Left lung (tissue), 10 donors: Measurements from ENCODE around the gene FGF14. TPM values are rescaled to one million over a fixed set of nuclear protein-coding genes. Genes with fewer than 3 reads are reported as not detected.
A peak's percentile ranks its signal among the peaks of the same experiment; 100 is the strongest.

Experiments
- ATAC-seq: fragments of 200-7000 bp; cut with Tn5 transposase; one replicate; pipeline ENCODE4 v1.9.1; 2020; ENCODE audit warnings: moderate library complexity
- DNase-seq, 4 donors: peaks; one replicate each; pipeline ENCODE4 v3.0.0-alpha.2; 2013 to 2020
- H3K27ac ChIP-seq, 2 donors: fragments of 200-600 bp; sonication (generic) in 1 of 2; one replicate each; pipeline versions ENCODE4 v1.5.0 to v1.8.0; 2020 to 2021
- H3K27me3 ChIP-seq, 2 donors: fragments of 200-600 bp; sonication (generic) in 1 of 2; one replicate each; pipeline versions ENCODE4 v1.5.0 to v1.8.0; 2020 to 2021
- H3K36me3 ChIP-seq, 2 donors: fragments of 200-600 bp; sonication (generic) in 1 of 2; one replicate each; pipeline versions ENCODE4 v1.5.0 to v1.8.0; 2020 to 2021
- H3K4me1 ChIP-seq, 2 donors: fragments of 200-600 bp; one replicate each; pipeline ENCODE4 v1.8.0; 2021
- H3K4me3 ChIP-seq, 2 donors: fragments of 200-600 bp; sonication (generic) in 1 of 2; one replicate each; pipeline versions ENCODE4 v1.5.0 to v1.8.0; 2020 to 2021; ENCODE audit warnings: mild to moderate bottlenecking in 1 of 2
- H3K9me3 ChIP-seq, 2 donors: fragments of 200-600 bp; sonication (generic) in 1 of 2; one replicate each; pipeline versions ENCODE4 v1.5.0 to v1.8.0; 2020 to 2021
- CTCF ChIP-seq, 2 donors: fragments of 200-600 bp; sonication (generic) in 1 of 2; IDR thresholded peaks; one replicate each; pipeline versions ENCODE4 v1.5.0 to v1.8.0; 2021; ENCODE audit warnings: antibody characterized with exemption in 2 of 2
- intact Hi-C, 2 donors: fragments of 100-400 bp; cut with DNase I; formaldehyde crosslinking; loops; one replicate each; pipeline versions ENCODE4 v1.11.2 to v1.14.2; 2022
- polyA plus RNA-seq, 6 donors: library from polyadenylated mRNA; unstranded; fragments of 120-200 nt; gene quantifications; one replicate each; pipeline ENCODE4 v1.2.1, GENCODE V29; 2013; ENCODE audit not compliant: insufficient read length in 6 of 6
- total RNA-seq, 2 donors: library from RNA; stranded (reverse); fragmentation: NEBNext Ultra II Directional; extraction: Animal tissue kit (Norgen Biotek cat#: 25700); gene quantifications; one replicate each; pipeline ENCODE4 v1.2.1, GENCODE V29; 2021
- donor health status: DM: no; HTN: yes; CAD: no.
- donor health status: DM: no; HTN: no; CAD: no.

Gene FGF14
- total and polyA plus RNA-seq, 8 donors, result 0.45 to 3.4 (median 0.78) TPM

GRCh38 chr13:101739382-101740178 is 662.3 kb downstream of the FGF14 start:
- Histone ChIP-seq H3K36me3 (no peaks in the 10 kb centered on the region), H3K4me3 (no peak overlapping the region), H3K27me3 (no peaks in the 10 kb centered on the region), H3K9me3 (no peaks in the 10 kb centered on the region), H3K27ac (no peak overlapping the region), H3K4me1 (no peaks in the 10 kb centered on the region)
- intact Hi-C loops, result no loop called here
- no peak for DNase-seq
- TF ChIP-seq CTCF (IDR thresholded peaks at IDR 0.05), result no peak
- no peak for ATAC-seq

- intact Hi-C loops, result no loop called here
- Histone ChIP-seq H3K27ac (no peak overlapping the region), H3K9me3 (no peaks in the 10 kb centered on the region), H3K4me3 (no peak overlapping the region), H3K27me3 (no peaks in the 10 kb centered on the region), H3K4me1 (no peaks in the 10 kb centered on the region), H3K36me3 (no peaks in the 10 kb centered on the region)
- no peak for TF ChIP-seq CTCF (IDR thresholded peaks at IDR 0.05)
- DNase-seq, result no peak
- ATAC-seq, result no peak
Observed at GRCh38 chr13:101738336-101738735, 663.5 kb downstream of the FGF14 start.

- TF ChIP-seq CTCF (IDR thresholded peaks at IDR 0.05), result no peak
- intact Hi-C loops, result no loop called here
- Histone ChIP-seq H3K4me1 (no peaks in the 10 kb centered on the region), H3K4me3 (no peak overlapping the region), H3K9me3 (no peaks in the 10 kb centered on the region), H3K27me3 (no peaks in the 10 kb centered on the region), H3K27ac (no peak overlapping the region), H3K36me3 (no peaks in the 10 kb centered on the region)
- DNase-seq (peak in 2 of 4 donors; percentile 2 to 26), ATAC-seq (no peak)
Observed at GRCh38 chr13:101736566-101736965, 665.3 kb downstream of the FGF14 start.

GRCh38 chr13:101730420-101731000 is 671.3 kb downstream of the FGF14 start:
- Histone ChIP-seq H3K27ac (no peak overlapping the region), H3K4me1 (no peaks in the 10 kb centered on the region), H3K36me3 (no peaks in the 10 kb centered on the region), H3K9me3 (no peaks in the 10 kb centered on the region), H3K27me3 (no peaks in the 10 kb centered on the region), H3K4me3 (no peak overlapping the region)
- intact Hi-C loops, result no loop called here
- ATAC-seq (no peak), DNase-seq (no peak)
- no peak for TF ChIP-seq CTCF (IDR thresholded peaks at IDR 0.05)

- Histone ChIP-seq H3K9me3 (no peaks in the 10 kb centered on the region), H3K27me3 (no peaks in the 10 kb centered on the region), H3K4me1 (no peaks in the 10 kb centered on the region), H3K36me3 (no peaks in the 10 kb centered on the region), H3K4me3 (no peak overlapping the region), H3K27ac (no peak overlapping the region)
- TF ChIP-seq CTCF (IDR thresholded peaks at IDR 0.05), result no peak
- no peak for DNase-seq
- ATAC-seq, result no peak
- intact Hi-C loops, result no loop called here
Observed at GRCh38 chr13:101728615-101729014, 673.2 kb downstream of the FGF14 start.
